HepG2 (cell line): ENCODE measurements around the gene CD81. TPM values are rescaled to one million over a fixed set of nuclear protein-coding genes. Genes with fewer than 3 reads are reported as not detected.

Source experiments
- ARID5B ChIP-seq: IDR thresholded peaks from 2 replicates; pipeline ENCODE4 v1.4.0; 2020; ENCODE audit warnings: mild to moderate bottlenecking, missing genetic modification reagents
- ATF7-NPFF ChIP-seq: sonication (generic); formaldehyde crosslinking; IDR thresholded peaks from 2 replicates; pipeline ENCODE4 v1.8.1; 2023; ENCODE audit warnings: mild to moderate bottlenecking, low read depth, missing genetic modification reagents, moderate library complexity
- ETV6 ChIP-seq: sonication (generic); formaldehyde crosslinking; conservative IDR thresholded peaks from 2 replicates; pipeline ENCODE4 v1.4.0; 2020; ENCODE audit warnings: missing genetic modification reagents
- GATAD1 ChIP-seq: IDR thresholded peaks from 2 replicates; pipeline ENCODE4 v1.6.1; 2016; ENCODE audit warnings: missing genetic modification reagents, missing compliant biosample characterization
- HES4 ChIP-seq: sonication (generic); formaldehyde crosslinking; IDR thresholded peaks from 2 replicates; pipeline ENCODE4 v1.9.0; 2021; ENCODE audit warnings: mild to moderate bottlenecking, missing genetic modification reagents, borderline replicate concordance
- MBD4 ChIP-seq: IDR thresholded peaks from 2 replicates; pipeline ENCODE4 v1.6.1; 2012; ENCODE audit warnings: low read length, inconsistent platforms, borderline replicate concordance
- MED8 ChIP-seq: sonication (generic); formaldehyde crosslinking; IDR thresholded peaks from 2 replicates; pipeline ENCODE4 v1.8.1; 2023; ENCODE audit warnings: mild to moderate bottlenecking, missing genetic modification reagents; ENCODE audit not compliant: insufficient replicate concordance
- MIER2 ChIP-seq: IDR thresholded peaks from 2 replicates; pipeline ENCODE4 v1.6.1; 2016; ENCODE audit warnings: missing biosample characterization, missing genetic modification reagents
- PHF21A ChIP-seq: sonication (generic); formaldehyde crosslinking; IDR thresholded peaks from 2 replicates; pipeline ENCODE4 v1.5.0; 2020; ENCODE audit warnings: mild to moderate bottlenecking, missing genetic modification reagents
- POLR2AphosphoS2 ChIP-seq: IDR thresholded peaks from 2 replicates; pipeline ENCODE4 v1.6.1; 2011; ENCODE audit warnings: low read depth, low read length, improper control_type of control experiment
- PRDM4 ChIP-seq: sonication (generic); formaldehyde crosslinking; IDR thresholded peaks from 2 replicates; pipeline ENCODE4 v1.9.0; 2021; ENCODE audit warnings: missing genetic modification reagents, borderline replicate concordance
- RAD21 ChIP-seq: fragments of 450-650 bp; formaldehyde crosslinking; IDR thresholded peaks from 2 replicates; pipeline ENCODE4 v1.5.0; 2020; ENCODE audit warnings: mild to moderate bottlenecking
- SRY ChIP-seq: sonication (generic); formaldehyde crosslinking; IDR thresholded peaks from 2 replicates; pipeline ENCODE4 v1.8.0; 2022; ENCODE audit warnings: mild to moderate bottlenecking, missing genetic modification reagents
- TCF12 ChIP-seq, 2 experiments: fragments of 450-650 bp in 1 of 2; sonication (generic) in 1 of 2; formaldehyde crosslinking in 1 of 2; IDR thresholded peaks; 2 replicates each; pipeline versions ENCODE4 v1.6.1 to v1.8.0; 2017 to 2022; ENCODE audit warnings: antibody characterized with exemption in 1 of 2, mild to moderate bottlenecking in 1 of 2, missing genetic modification reagents in 1 of 2, moderate library complexity in 1 of 2
- TMF1 ChIP-seq: sonication (generic); formaldehyde crosslinking; IDR thresholded peaks from 2 replicates; pipeline ENCODE4 v1.8.1; 2022; ENCODE audit warnings: low read depth, missing genetic modification reagents
- ZFP1 ChIP-seq: IDR thresholded peaks from 2 replicates; pipeline ENCODE4 v1.6.1; 2016
- ZFY ChIP-seq: sonication (generic); formaldehyde crosslinking; IDR thresholded peaks from 2 replicates; pipeline ENCODE4 v1.4.0; 2020; ENCODE audit warnings: missing genetic modification reagents
- ZNF296 ChIP-seq: sonication (generic); formaldehyde crosslinking; conservative IDR thresholded peaks from 2 replicates; pipeline ENCODE4 v1.5.0; 2020; ENCODE audit warnings: mild to moderate bottlenecking, missing genetic modification reagents
- ZNF512B ChIP-seq: sonication (generic); formaldehyde crosslinking; IDR thresholded peaks from 2 replicates; pipeline ENCODE4 v1.5.1; 2020; ENCODE audit warnings: missing genetic modification reagents, mild to moderate bottlenecking, borderline replicate concordance
- ZNF562 ChIP-seq: sonication (generic); formaldehyde crosslinking; IDR thresholded peaks from 2 replicates; pipeline ENCODE4 v1.8.0; 2022; ENCODE audit warnings: missing genetic modification reagents, borderline replicate concordance
- ZNF569 ChIP-seq: sonication (generic); formaldehyde crosslinking; IDR thresholded peaks from 2 replicates; pipeline ENCODE4 v1.5.0; 2020; ENCODE audit warnings: mild to moderate bottlenecking, missing genetic modification reagents, moderate library complexity, borderline replicate concordance
- polyA plus RNA-seq, 8 experiments: library from polyadenylated mRNA; depleted of rRNA in 3 of 8; stranded (reverse) in 7 of 8; unstranded in 1 of 8; fragments of >200 nt; fragmentation: Illumina TruSeq in 4 of 8; extraction: Trizol in 4 of 8; gene quantifications; 2 replicates each; pipeline versions ENCODE4 v1.2.1 to v1.2.3, GENCODE V29; 2011 to 2016; ENCODE audit warnings: low read depth in 4 of 8, missing spikeins in 1 of 8, mixed read lengths in 1 of 8; ENCODE audit not compliant: insufficient read depth in 1 of 8
- total RNA-seq, 5 experiments: library from RNA; depleted of rRNA; stranded (reverse); fragments of >200 nt; fragmentation: Illumina TruSeq; extraction: Trizol; gene quantifications; 2 replicates each; pipeline ENCODE4 v1.2.3, GENCODE V29; 2016; ENCODE audit warnings: low read depth in 1 of 5

The CD81 gene
- total and polyA plus RNA-seq, 2 of the 13 experiments (the other 11 are each of a cell fraction or from before 2014, with no cell fraction given): not detected

- TF ChIP-seq ZNF296 (peak; percentile 50; the same call in 1 of the 2 replicates), POLR2AphosphoS2 (no peak), HES4 (CRISPR knock-in tag) (no peak), MBD4 (no peak), SRY (CRISPR knock-in tag) (no peak), ZFP1 (no peak), PRDM4 (CRISPR knock-in tag) (no peak), TCF12 (IDR thresholded peaks at IDR 0.05) (no peak), TCF12 (CRISPR knock-in tag; IDR thresholded peaks at IDR 0.05) (peak; percentile 71; the same call in 1 of the 2 replicates), MIER2 (no peak), ZNF569 (CRISPR knock-in tag) (no peak), ZFY (CRISPR knock-in tag) (peak; percentile 62), TMF1 (CRISPR knock-in tag) (no peak), ATF7-NPFF (CRISPR knock-in tag) (no peak), ZNF562 (CRISPR knock-in tag) (no peak), GATAD1 (CRISPR knock-in tag) (no peak), ETV6 (CRISPR knock-in tag) (no peak), ZNF512B (CRISPR knock-in tag) (peak; percentile 38; the same call in 1 of the 2 replicates), ARID5B (peak; percentile 83), RAD21 (CRISPR knock-in tag) (no peak), MED8 (CRISPR knock-in tag) (peak; percentile 19), PHF21A (CRISPR knock-in tag) (peak; percentile 92)
Measured at GRCh38 chr11:2409611-2410468, 32.7 kb downstream of the CD81 start (continued).
